SK-N-SH treated with all-trans-retinoic acid at 6 μM for 48 hours (cell line): Measurements from ENCODE around the gene TSSC4.

Experiments used
- ARNTL ChIP-seq: fragments of 450-650 bp; formaldehyde crosslinking; IDR thresholded peaks from 2 replicates; pipeline ENCODE4 v1.5.0; 2020; ENCODE audit warnings: low read depth, mild to moderate bottlenecking, moderate library complexity, borderline replicate concordance
- CSRNP3 ChIP-seq: fragments of 250-450 bp; sonication (Bioruptor Pico); IDR thresholded peaks from 2 replicates; pipeline ENCODE4 v1.5.1; 2021; ENCODE audit warnings: mild to moderate bottlenecking, moderate library complexity
- OSR1 ChIP-seq: fragments of 250-450 bp; sonication (Bioruptor Pico); IDR thresholded peaks from 2 replicates; pipeline ENCODE4 v1.8.0; 2022; ENCODE audit warnings: moderate library complexity, mild to moderate bottlenecking, inconsistent platforms
- PATZ1 ChIP-seq: fragments of 250-450 bp; sonication (Bioruptor Pico); IDR thresholded peaks from 2 replicates; pipeline ENCODE4 v1.8.0; 2020; ENCODE audit warnings: mild to moderate bottlenecking, moderate library complexity, borderline replicate concordance
- TOX ChIP-seq: fragments of 250-450 bp; sonication (Bioruptor Pico); IDR thresholded peaks from 2 replicates; pipeline ENCODE4 v1.8.0; 2021; ENCODE audit warnings: mild to moderate bottlenecking, moderate library complexity, borderline replicate concordance
- ZNF565 ChIP-seq: fragments of 450-650 bp; formaldehyde crosslinking; conservative IDR thresholded peaks from 2 replicates; pipeline ENCODE4 v1.5.0; 2020; ENCODE audit warnings: low read depth, mild to moderate bottlenecking, moderate library complexity
- ZNF8 ChIP-seq: fragments of 450-650 bp; formaldehyde crosslinking; IDR thresholded peaks from 2 replicates; pipeline ENCODE4 v1.5.0; 2020; ENCODE audit warnings: mild to moderate bottlenecking, moderate library complexity

- TF ChIP-seq ZNF8 (CRISPR knock-in tag) (no peak), TOX (CRISPR knock-in tag) (no peak), PATZ1 (CRISPR knock-in tag) (no peak), ARNTL (no peak), ZNF565 (CRISPR knock-in tag) (no peak), CSRNP3 (CRISPR knock-in tag) (no peak), OSR1 (CRISPR knock-in tag) (no peak)
These were observed 51.4 kb downstream of the TSSC4 start for GRCh38 chr11:2451916-2452315.
